Gastrocnemius medialis (tissue), 4 donors: ENCODE measurements around the gene EXTL1.

Source experiments
- CTCF ChIP-seq, 5 experiments: fragments of 450-650 bp in 3 of 5; fragments of 200-600 bp in 2 of 5; sonication (generic) in 2 of 5; IDR thresholded peaks in 4 of 5; conservative IDR thresholded peaks in 1 of 5; 1 replicate in 4 of 5; 2 replicates in 1 of 5; pipeline ENCODE4 v1.5.1; 2016 to 2019; ENCODE audit warnings: antibody characterized with exemption in 5 of 5, mild to moderate bottlenecking in 3 of 5, moderate library complexity in 3 of 5
- POLR2A ChIP-seq, 2 donors: fragments of 450-650 bp; IDR thresholded peaks; one replicate each; pipeline ENCODE4 v1.6.1; 2017; ENCODE audit warnings: antibody characterized with exemption in 2 of 2, mild to moderate bottlenecking in 2 of 2, moderate library complexity in 2 of 2

- TF ChIP-seq CTCF (IDR thresholded peaks at IDR 0.05 in 4 of 5, conservative IDR thresholded peaks at IDR 0.05 in 1 of 5) (no peak), POLR2A (IDR thresholded peaks at IDR 0.05) (no peak)
Measured at GRCh38 chr1:26006710-26007109, 14.9 kb upstream of the EXTL1 start.
